Effector CD8-positive, alpha-beta T cell (primary cell): ENCODE data around the gene SHB.
"Not testable (repeated sequence)": the region's sequence is repeated elsewhere in the genome, so short reads cannot be mapped to it uniquely, and the experiment has no call there.

Experiments used
- DNase-seq: peaks from one replicate; lab custom pipeline; 2025; lab: John Stamatoyannopoulos, UW

Gene SHB

DNA sequence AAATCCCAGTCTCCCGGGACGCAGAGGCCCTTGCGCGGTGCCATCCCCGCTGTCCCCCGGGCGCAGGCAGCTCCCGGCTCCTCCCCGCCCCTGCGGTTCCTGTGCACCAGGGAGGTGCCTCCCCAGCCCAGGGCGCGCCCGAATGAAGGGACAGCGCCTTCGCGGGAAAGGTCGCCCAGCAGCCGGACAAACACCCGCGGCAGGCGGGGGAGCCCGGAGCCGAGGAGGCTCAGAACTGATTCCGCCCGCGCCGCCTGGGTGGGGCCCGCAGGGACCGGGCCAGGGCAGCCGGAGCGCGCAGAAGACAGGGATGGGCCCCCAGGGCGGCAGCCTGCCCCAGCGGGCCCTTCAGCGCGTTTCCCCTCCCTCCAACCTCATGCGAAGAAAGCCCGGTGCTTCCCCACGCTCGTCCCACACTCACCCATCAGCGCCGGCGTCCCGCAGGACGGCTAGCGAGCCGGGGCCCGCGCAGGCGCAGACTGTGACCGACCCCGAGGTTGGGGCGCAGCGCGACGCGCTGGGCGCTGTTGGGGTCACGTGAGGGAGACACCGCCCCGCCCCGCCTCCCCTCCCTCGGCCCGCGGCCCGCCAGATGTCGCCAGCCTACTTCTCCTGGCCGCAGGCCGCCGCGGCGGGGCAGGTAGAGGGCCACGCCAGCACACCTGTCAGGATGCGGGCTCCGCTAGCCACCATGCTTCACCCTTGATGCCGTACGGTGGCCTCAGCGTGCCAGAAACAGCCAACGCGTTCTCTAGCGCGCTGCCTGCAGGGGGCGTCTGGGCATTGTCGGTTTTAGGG lies 165.2 kb downstream of the SHB start, which contains the start of gene SLC25A51:
SLC25A51 (minus strand) TSS at position 481 of the 798 bp plus-strand sequence. CDS start 15,577 bp downstream, outside the sequence.
- peak; percentile 92 for DNase-seq

DNA sequence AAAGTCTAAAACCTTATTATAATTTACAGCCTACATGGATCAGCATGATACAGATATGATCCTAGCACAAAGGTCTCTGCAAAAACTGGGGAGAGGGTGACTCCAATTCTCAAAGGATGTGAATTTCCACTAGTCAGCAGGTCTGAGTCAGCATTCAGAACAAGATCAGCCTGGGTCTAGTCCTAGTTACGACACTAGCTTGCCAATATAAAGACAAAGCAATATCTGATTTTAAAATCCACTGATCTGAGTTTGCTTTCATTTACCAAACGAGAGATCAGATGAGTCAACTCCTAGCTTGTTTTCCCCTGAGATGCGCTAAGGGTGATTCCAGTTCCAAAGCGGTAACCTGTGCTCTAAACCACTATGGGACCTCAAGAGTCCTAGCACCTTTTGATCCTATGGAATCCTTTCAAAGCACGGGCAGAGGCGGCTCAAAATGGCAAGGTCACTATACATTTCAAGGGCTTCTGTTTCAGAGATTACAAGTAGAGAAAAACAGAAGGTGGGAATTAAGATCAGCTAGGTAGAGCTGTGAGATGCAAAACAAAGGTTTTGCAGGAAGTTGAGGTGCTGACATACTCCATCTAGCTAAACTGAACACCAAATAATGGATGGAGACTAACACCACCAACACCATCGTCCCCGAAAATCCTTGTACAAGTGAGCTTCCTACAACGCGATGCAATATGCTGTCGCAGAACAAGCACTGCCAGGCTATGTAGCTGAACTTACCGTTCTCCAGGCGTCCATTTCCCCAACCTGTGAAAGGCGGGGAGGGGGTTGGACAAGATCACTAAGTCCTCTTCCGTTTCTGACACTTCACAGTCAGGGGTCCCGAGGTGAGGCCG lies 166.0 kb downstream of the SHB start:
- no peak for DNase-seq

DNA sequence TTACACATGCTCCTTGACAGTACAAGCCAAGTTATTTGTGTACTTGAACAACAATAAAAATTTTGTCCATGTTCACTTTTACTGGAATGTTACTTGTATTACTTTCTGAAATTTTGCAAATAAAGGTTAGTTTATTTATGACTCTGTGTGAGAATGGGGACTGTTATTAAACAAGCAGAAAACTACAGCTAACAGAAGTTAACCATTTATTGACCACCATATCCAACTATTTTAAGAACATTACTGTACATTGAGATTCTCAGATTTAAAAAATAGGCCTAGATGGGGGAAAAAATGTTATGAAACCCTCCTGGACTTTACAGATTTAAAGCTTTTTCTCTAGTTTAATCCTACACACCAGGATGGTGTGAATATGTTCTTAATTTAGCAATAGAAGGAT lies 166.9 kb downstream of the SHB start:
- DNase-seq: no peak

DNA sequence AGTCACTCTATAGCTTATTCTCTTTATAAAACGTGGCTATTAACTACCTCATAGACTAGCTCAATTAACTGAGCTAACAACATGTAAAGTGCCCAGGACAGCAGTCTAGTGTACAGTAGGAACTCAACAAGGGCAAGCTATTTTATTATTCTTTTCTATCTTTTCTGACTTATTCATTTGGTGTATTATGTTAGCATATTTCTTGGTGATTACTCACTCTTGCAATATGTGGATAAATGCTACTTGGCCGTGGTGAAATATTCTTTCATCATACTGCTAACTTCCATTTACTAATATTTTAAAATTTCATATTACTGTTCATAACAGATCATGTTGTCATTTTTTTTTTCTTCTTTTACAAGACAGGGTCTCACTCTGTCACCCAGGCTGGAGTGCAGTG lies 170.0 kb downstream of the SHB start:
- DNase-seq: no peak

DNA sequence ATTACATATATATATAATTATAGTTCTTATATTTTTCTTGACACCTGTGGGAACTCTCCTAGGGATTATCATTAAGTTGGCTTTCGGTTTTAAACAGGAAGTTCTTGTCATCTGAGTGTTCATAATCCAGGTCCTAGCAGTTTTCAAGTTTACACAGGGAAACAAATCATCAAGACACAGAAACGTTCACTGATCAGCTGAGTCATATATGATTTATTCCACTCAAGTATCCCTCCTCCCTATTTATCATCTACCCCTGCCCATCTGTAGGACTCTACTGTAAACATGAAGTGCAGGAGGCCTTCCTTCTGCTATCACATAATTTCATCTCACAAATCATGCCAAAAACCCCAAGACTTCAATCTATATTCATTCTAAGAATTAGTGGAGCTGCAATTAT lies 171.4 kb downstream of the SHB start:
- no peak for DNase-seq

DNA sequence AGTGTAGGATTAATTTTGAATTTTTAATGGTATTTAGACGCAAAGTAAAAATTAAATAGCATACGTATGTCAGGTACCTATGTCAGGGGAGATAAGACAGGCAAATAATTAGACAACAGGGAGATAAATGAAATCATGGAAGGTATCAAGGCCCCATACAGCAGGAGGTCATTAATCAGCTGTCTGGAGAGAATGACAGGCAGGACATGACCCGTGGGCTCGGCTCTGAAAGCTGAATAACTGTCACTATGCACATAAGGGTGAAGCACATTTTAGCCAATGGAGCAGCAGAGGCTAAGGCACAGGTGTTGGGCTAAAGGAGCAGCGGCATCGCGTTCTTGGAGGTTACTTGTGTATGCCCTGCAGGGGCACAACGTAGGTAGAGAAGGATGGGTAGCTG lies 177.0 kb downstream of the SHB start:
- no peak for DNase-seq

DNA sequence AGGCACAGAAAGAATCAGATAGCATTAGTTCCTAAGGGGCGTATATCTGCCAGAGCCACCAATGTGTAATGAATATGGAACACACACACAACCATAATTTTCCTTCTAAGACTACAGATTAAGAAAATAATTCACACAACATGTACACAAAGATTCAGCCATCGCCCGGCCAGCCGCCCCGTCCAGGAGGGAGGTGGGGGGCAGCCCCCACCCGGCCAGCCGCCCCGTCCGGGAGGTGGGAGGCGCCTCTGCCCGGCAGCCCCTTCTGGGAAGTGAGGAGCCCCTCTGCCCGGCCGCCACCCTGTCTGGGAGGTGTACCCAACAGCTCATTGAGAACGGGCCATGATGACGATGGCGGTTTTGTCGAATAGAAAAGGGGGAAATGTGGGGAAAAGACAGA lies 178.0 kb downstream of the SHB start:
- DNase-seq: not testable (repeated sequence)

DNA sequence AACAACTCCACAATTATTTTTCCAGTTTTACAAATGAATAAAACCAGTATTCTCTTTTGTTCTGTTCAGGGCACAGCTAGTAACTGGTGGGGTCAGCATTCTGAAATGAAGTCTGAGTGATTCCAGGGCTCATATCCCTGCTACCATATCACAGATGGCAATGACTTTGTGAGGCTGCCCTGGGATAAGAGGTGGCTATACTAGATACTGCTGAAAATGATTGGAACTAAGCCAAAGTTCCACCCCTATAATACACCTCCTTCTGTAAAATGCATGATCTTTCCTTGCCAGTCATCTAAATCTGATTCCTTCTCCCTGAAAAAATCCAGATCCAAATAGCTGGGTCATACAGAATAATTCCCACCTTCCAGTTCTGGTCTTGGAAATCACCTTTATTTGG lies 179.5 kb downstream of the SHB start:
- no peak for DNase-seq

DNA sequence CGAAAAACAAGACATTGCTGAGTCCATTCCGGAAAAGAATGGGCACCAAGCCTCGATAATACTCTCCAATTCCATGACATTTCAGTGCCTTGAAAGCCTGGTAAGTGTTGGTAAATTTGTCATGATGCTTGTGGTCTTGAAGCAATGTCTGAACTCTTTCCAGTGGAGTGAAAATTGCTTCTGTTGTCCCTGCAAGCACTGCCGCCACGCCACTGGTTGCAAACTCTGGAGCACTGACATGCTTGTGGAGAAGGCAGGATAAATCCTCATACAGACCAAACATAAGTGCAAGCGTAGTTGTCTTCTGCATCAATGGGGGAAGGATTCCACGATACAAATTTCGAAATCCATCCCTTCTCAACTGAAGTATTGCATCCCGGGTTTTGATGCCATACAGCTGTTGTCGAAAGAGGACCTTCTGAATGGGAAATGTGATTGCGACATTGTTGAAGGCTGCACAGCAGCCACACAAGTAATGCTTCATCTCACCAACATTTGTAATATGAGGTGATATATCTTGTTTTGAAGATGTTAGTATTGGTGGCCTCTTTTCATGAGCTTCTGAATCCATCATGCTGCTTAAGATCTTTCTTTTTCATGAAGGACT lies 180.9 kb downstream of the SHB start:
- not testable (repeated sequence) for DNase-seq

DNA sequence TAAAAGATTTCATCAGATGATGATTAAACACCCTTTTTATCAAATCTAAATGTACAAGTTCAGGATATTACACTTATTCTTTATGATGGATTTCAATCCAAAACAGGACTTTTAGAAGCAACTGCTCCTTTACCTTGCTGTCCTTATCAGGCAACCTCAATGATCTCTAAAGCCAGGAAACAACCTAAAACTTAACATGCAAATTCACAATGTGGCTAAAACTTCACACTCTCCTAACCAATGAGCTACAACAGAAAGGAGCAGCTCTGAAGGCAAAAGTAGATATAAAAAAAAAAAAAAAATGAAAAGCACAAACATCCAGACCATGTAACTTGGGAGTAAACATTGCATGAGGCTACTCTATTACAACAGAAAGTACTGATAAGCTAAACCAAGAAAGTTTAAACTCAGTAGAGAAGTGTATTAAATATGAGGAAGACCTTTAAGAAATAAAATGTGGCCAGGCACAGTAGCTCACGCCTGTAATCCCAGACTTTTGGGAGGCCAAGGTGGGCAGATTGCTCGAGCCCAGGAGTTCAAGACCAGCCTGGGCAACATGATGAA lies 188.0 kb downstream of the SHB start:
- no peak for DNase-seq

DNA sequence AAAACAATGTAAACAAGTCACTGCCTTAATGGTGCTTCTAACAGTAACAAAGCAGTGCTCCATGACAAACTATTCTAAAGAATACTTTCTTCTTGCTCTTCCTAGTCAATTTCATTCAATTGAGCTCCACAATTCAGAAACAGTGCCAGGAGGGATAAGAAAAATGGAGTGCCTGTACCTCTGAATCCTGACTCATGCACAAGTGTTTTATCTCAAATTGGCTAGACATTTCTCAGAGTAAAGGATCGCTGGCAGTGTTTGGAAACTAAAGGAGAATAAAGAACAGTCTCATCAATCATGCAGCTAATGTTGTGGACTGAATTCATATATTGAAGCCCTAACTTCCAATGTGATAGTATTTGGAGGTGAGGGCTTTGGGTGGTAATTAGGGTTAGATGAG lies 192.7 kb downstream of the SHB start:
- no peak for DNase-seq

DNA sequence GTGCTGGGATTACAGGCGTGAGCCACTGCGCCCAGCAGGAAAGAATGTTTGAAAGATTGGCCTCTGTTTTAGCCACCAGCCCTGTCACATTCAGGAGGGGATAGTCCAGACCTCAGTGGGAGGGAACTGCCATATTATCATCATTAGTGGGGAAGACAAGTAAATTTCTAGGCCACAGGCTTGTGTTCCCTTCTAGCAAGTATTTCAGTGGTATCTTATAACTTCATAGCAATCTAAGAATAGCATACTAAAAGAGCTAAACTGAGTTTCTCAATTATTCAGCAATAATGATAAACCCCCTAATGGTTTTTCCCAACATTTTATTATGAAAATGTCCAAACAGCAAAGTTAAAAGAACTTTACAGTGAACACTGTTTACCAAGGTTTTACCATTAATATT lies 195.1 kb downstream of the SHB start:
- DNase-seq: no peak

DNA sequence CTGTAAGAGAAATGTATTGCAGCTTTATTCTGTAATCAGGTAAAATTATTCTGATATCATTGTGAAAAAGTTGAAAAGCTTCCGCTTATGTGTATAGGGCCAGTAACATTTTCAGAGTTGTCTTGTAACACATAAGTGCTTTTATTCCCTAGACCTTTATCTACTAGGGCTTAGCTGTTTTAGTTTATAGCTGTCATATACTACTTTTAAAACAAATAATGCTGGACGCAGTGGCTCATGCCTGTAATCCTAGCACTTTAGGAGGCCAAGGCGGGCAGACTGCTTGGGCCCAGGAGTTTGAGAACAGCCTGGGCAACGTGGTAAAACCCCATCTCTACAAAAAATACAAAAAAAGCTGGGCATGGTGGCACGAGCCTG lies 198.2 kb downstream of the SHB start:
- no peak for DNase-seq

DNA sequence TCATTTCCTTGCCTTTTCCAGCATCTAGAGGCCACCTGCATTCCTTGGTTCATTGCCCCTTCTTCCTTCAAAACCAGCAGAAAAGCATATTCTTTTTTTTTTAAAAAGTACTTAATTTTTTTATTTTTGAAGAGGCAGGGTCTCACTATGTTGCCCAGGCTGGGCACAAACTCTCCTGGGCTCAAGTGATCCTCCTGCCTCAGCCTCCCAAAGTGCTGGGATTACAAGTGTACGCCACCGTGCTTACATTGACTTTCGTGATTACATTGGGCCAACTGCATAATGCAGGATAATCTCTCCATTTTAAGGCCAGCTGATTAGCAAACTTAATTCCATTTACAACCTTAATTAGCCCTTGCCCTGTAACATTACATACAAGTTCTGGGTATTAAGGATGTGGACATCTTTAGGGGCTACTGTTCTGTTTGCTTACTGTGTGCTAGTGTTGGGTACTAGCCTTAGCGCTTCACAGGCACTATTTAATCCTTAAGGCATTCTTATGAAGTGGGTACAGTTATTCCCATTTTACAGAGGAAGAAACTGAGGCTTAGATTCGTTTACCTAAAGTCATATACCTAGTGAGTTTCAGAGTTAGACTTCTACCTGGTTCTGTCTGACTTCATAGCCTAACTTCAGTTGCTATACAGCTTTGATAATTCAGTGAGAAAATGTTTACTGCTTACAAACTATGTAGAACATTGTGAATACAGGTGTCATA lies 198.8 kb downstream of the SHB start:
- no peak for DNase-seq
